Measurements from ENCODE around the gene CLASP2.
A peak's percentile ranks its signal among the peaks of the same experiment; 100 is the strongest.
"Not testable (repeated sequence)": the region's sequence is repeated elsewhere in the genome, so short reads cannot be mapped to it uniquely, and the experiment has no call there.

Gene CLASP2

GRCh38 chr3:33658039-33658438, 60.0 kb downstream of the CLASP2 start:
- no peak overlapping the region for H3K27ac ChIP-seq
- H3K4me1 ChIP-seq (ENCODE audit: low read depth, poor library complexity, severe bottlenecking), result peaks cover 36% of the 10 kb centered on the region
- no peak overlapping the region for H3K9ac ChIP-seq
- H2AFZ ChIP-seq (ENCODE audit: low read depth), result no peak overlapping the region
- no peak for TF ChIP-seq CTCF (conservative IDR thresholded peaks at IDR 0.05; ENCODE audit: low read depth, low read length)
- H4K20me1 ChIP-seq (ENCODE audit: insufficient read depth), result no peaks in the 10 kb centered on the region; the same call in 1 of the 2 replicates
- peak overlapping the region; percentile 88 for H3K4me2 ChIP-seq
- H3K79me2 ChIP-seq (ENCODE audit: insufficient read depth, low read depth), result peaks cover 12% of the 10 kb centered on the region; the same call in 1 of the 2 replicates
- no peaks in the 10 kb centered on the region for H3K36me3 ChIP-seq (ENCODE audit: insufficient read depth)
- H3K27me3 ChIP-seq (ENCODE audit: insufficient read depth, low read depth), result no peaks in the 10 kb centered on the region
- H3K4me3 ChIP-seq (IDR thresholded peaks at IDR 0.05; ENCODE audit: insufficient read depth, low read depth, low read length), result no peak overlapping the region

GRCh38 chr3:33652736-33653135, 65.3 kb downstream of the CLASP2 start:
- Histone ChIP-seq H3K79me2 (ENCODE audit: insufficient read depth, low read depth) (peaks cover 7% of the 10 kb centered on the region; the same call in 1 of the 2 replicates), H2AFZ (ENCODE audit: low read depth) (no peak overlapping the region), H3K27me3 (ENCODE audit: insufficient read depth, low read depth) (no peaks in the 10 kb centered on the region), H3K4me2 (no peak overlapping the region), H4K20me1 (ENCODE audit: insufficient read depth) (no peaks in the 10 kb centered on the region; the same call in 1 of the 2 replicates), H3K9ac (no peak overlapping the region), H3K27ac (no peak overlapping the region), H3K4me3 (IDR thresholded peaks at IDR 0.05; ENCODE audit: insufficient read depth, low read depth, low read length) (no peak overlapping the region), H3K36me3 (ENCODE audit: insufficient read depth) (no peaks in the 10 kb centered on the region), H3K4me1 (ENCODE audit: low read depth, poor library complexity, severe bottlenecking) (peaks cover 9% of the 10 kb centered on the region)
- TF ChIP-seq CTCF (conservative IDR thresholded peaks at IDR 0.05; ENCODE audit: low read depth, low read length), result no peak

GRCh38 chr3:33651101-33651500, 67.0 kb downstream of the CLASP2 start:
- H2AFZ ChIP-seq (ENCODE audit: low read depth); H3K9ac ChIP-seq; H3K27ac ChIP-seq; H4K20me1 ChIP-seq (ENCODE audit: insufficient read depth); H3K4me2 ChIP-seq; H3K36me3 ChIP-seq (ENCODE audit: insufficient read depth); H3K4me3 ChIP-seq (IDR thresholded peaks at IDR 0.05; ENCODE audit: insufficient read depth, low read depth, low read length); H3K4me1 ChIP-seq (ENCODE audit: low read depth, poor library complexity, severe bottlenecking); H3K79me2 ChIP-seq (ENCODE audit: insufficient read depth, low read depth); H3K27me3 ChIP-seq (ENCODE audit: insufficient read depth, low read depth): not testable (repeated sequence)

- H3K79me2 ChIP-seq (ENCODE audit: insufficient read depth, low read depth), result no peaks in the 10 kb centered on the region
- H4K20me1 ChIP-seq (ENCODE audit: insufficient read depth), result no peaks in the 10 kb centered on the region
- H2AFZ ChIP-seq (ENCODE audit: low read depth), result no peak overlapping the region
- no peaks in the 10 kb centered on the region for H3K27me3 ChIP-seq (ENCODE audit: insufficient read depth, low read depth)
- peaks cover 7% of the 10 kb centered on the region for H3K4me1 ChIP-seq (ENCODE audit: low read depth, poor library complexity, severe bottlenecking)
- H3K4me3 ChIP-seq (IDR thresholded peaks at IDR 0.05; ENCODE audit: insufficient read depth, low read depth, low read length), result no peak overlapping the region
- H3K36me3 ChIP-seq (ENCODE audit: insufficient read depth), result no peaks in the 10 kb centered on the region
- no peak overlapping the region for H3K9ac ChIP-seq
- no peak overlapping the region for H3K27ac ChIP-seq
- TF ChIP-seq CTCF (conservative IDR thresholded peaks at IDR 0.05; ENCODE audit: low read depth, low read length), result no peak
- H3K4me2 ChIP-seq, result no peak overlapping the region
These were observed 67.6 kb downstream of the CLASP2 start for GRCh38 chr3:33650495-33650894.

DNA sequence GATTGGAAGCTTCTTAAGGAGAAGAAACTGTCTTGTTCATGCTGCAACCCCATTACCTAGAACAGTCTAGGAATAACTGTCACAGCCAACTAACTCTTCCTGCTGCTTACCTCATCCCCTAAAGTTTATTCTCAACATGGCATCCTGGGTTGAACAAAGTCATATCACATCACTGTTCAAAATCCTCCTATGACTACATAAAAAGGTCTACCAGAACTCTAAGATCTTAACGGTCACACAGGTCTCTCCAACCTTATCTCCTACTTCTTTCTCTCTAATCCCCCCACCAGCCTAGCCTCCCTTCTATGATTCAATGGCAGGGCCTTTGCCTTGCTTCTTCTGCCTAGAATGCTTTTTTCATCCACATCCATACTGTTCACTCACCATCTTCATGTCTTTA, 69.3 kb downstream of the CLASP2 start:
- Histone ChIP-seq H3K79me2 (ENCODE audit: insufficient read depth, low read depth) (no peaks in the 10 kb centered on the region), H4K20me1 (ENCODE audit: insufficient read depth) (no peaks in the 10 kb centered on the region), H2AFZ (ENCODE audit: low read depth) (no peak overlapping the region), H3K4me3 (IDR thresholded peaks at IDR 0.05; ENCODE audit: insufficient read depth, low read depth, low read length) (no peak overlapping the region), H3K9ac (no peak overlapping the region), H3K27me3 (ENCODE audit: insufficient read depth, low read depth) (no peaks in the 10 kb centered on the region), H3K27ac (no peak overlapping the region), H3K36me3 (ENCODE audit: insufficient read depth) (no peaks in the 10 kb centered on the region), H3K4me2 (no peak overlapping the region), H3K4me1 (ENCODE audit: low read depth, poor library complexity, severe bottlenecking) (peaks cover 9% of the 10 kb centered on the region)
- TF ChIP-seq CTCF (conservative IDR thresholded peaks at IDR 0.05; ENCODE audit: low read depth, low read length), result no peak

Measured in KMS-11 (cell line).